ENCODE data around the gene DRC3.

DRC3 gene

DNA sequence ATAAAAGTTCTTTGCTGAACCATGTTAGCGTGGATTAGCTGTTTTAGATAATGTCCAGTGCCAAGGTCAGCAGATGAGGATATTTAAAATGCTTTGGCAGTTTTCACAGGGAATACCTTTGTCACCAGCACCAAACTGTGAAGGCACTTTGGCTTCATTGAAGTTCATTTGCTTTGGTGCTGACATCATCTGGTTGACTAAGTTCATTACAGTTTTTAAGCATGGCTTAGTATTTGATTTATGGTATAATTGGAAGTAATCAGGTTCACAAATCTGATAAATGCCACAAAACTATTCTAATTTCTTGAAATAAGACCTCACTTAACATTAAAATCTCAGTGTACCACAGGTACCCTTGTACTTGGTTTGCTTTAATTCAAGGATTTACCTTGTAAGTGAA lies 70.8 kb downstream of the DRC3 start:
- H3K4me3 ChIP-seq (ENCODE audit: low read depth, low read length) = no peak overlapping the region
- TF ChIP-seq CTCF (IDR thresholded peaks at IDR 0.05; ENCODE audit: borderline replicate concordance, insufficient read depth, low read depth, low read length) = no peak

GRCh38 chr17:18044609-18045008 lies 71.9 kb downstream of the DRC3 start:
- no peak for TF ChIP-seq CTCF (IDR thresholded peaks at IDR 0.05; ENCODE audit: borderline replicate concordance, insufficient read depth, low read depth, low read length)

GRCh38 chr17:18045691-18046350 lies 73.2 kb downstream of the DRC3 start:
- TF ChIP-seq CTCF (IDR thresholded peaks at IDR 0.05; ENCODE audit: borderline replicate concordance, insufficient read depth, low read depth, low read length) = no peak
- H3K4me3 ChIP-seq (ENCODE audit: low read depth, low read length) = no peak overlapping the region

More at GRCh38 chr17:18044609-18045008, 71.9 kb downstream of the DRC3 start:
- H3K4me3 ChIP-seq (ENCODE audit: low read depth, low read length) = no peak overlapping the region

- TF ChIP-seq CTCF (IDR thresholded peaks at IDR 0.05; ENCODE audit: borderline replicate concordance, insufficient read depth, low read depth, low read length) = no peak
- H3K4me3 ChIP-seq (ENCODE audit: low read depth, low read length) = no peak overlapping the region
Observed at GRCh38 chr17:18055597-18055996, 82.9 kb downstream of the DRC3 start.

GRCh38 chr17:18056214-18056613 lies 83.6 kb downstream of the DRC3 start:
- TF ChIP-seq CTCF (IDR thresholded peaks at IDR 0.05; ENCODE audit: borderline replicate concordance, insufficient read depth, low read depth, low read length) = no peak
- H3K4me3 ChIP-seq (ENCODE audit: low read depth, low read length) = no peak overlapping the region

DNA sequence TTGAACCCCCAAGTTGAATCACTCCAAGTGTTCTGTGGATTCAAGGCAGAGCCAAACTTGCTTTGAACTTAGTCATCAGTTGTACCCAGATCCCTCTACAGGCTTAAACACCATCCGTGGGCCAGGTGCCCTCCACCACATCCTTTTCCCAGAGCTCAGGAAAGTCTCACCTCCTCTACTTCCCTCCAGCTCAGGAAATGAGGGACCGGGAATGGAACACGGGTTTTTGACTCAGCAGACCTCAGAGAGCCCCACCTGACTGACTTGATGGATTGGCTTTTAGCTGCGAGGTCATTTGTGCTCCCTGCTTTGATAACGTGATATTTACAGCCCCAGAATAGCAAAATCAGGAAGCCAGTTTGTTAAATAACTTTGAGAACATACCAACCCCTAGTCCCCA lies 86.6 kb downstream of the DRC3 start:
- no peak overlapping the region for H3K4me3 ChIP-seq (ENCODE audit: low read depth, low read length)

More for the DNA sequence above, 86.6 kb downstream of the DRC3 start:
- no peak for TF ChIP-seq CTCF (IDR thresholded peaks at IDR 0.05; ENCODE audit: borderline replicate concordance, insufficient read depth, low read depth, low read length)
